HG03064 (cell line): ENCODE measurements around the gene ALDH3B1.

ENCODE experiments used
- ATAC-seq: cut with Tn5 transposase; IDR thresholded peaks from one replicate; pipeline ENCODE4 v1.9.1; 2021; ENCODE audit warnings: low read depth; ENCODE audit not compliant: unreplicated experiment

ALDH3B1 gene

DNA sequence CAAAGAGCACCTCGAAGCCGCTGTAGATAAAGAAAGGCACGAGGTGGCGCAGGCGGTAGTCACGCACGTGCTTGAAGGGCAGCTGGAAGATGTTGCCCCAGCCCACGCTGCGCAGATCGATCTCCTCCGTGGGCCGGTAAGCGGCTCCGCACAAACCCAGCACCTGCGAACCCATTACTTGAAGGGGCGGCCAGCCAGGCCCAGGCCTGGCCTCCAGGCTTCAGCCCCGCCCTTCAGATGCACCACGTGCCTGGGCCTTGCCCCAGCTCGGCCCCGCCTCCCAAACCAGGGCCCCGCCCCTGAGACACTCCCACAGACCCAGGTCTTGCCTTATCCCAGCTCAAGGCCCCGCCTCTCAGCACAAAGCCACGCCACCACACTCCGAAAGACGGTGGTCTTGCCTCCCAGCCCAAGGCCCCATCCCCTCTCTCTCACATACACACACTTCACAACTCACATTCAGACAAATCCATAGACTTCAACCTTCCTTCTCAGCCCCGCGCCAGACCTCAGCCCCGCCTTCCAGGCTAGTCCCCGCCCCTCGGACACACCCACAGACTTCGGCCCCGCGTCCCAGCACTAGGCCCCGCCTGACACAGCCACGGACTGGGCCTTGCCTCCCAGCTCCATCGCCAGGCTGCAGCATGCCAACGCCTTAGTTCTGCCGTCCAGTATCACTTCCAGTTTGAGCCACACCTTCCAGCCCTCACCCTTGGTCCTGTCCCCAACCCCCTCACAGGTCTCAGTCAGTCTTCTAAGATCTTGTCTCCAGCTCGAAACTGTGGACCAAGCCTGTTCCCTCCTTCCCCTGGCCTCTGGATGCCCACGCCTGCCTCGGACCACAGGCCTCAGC, 13.3 kb upstream of the ALDH3B1 start:
- ATAC-seq, result no peak

DNA sequence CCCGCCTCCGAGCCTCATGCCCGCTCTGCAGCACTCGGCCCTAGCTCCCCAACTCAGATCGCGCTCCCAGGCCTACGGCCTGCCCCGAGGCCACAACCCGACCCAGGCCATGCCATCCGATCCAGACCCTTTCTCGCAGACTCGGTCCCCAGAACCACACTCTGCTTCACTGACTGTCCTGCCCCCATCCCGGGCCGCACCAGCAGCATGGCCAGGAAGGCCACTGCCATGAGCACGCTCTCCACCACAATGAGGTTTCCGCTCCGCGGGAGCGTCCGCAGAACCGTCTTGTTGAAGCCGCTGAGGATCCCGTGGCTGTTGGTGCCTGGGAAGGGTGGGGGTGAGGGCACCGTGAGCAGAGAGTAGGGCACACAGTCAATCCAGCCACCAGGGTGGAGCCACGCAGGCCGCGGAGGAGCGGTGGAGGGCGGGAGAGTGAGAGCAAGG, 12.6 kb upstream of the ALDH3B1 start:
- no peak for ATAC-seq

DNA sequence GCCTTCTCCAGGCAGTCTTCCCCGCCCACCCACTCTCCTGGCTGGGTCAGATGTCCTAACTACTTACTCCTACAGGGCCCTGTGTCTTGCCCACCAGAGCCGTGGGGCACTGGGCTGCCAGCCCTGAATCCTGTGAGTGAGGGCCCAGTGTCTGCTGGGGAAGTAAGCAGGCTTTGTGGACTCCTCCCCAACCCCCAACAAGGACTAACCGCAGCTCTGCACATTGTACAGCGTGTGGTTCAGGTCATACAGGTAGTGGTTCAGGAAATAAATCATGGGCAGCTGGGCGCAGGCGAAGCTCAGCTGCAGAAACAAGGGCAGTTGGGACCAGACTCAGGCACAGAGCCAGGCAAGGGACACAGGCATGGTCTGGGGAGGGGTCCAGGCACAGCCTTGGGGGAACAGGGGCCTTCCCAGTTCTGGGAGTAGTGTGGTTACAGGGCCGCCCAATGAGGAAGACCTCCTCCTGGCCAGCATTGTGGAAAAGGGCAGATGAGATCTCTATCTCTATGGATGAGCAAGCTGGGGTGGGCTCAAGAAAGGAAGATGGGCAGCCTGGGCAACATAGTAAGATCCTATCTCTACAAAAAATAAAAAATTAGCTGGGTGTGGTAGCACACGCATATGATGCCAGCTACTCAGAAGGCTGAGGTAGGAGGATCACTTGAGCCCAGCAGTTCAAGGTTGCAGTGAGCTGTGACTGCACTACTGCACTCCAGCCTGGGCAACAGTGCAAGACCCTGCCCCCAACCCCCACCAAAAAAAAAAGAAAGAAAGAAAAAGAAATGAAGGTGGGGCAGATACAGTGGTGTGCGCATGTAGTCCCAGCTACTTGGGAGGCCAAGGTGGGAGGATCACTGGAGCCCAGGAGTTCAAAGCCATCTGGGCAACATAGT, 11.7 kb upstream of the ALDH3B1 start:
- ATAC-seq, result no peak

DNA sequence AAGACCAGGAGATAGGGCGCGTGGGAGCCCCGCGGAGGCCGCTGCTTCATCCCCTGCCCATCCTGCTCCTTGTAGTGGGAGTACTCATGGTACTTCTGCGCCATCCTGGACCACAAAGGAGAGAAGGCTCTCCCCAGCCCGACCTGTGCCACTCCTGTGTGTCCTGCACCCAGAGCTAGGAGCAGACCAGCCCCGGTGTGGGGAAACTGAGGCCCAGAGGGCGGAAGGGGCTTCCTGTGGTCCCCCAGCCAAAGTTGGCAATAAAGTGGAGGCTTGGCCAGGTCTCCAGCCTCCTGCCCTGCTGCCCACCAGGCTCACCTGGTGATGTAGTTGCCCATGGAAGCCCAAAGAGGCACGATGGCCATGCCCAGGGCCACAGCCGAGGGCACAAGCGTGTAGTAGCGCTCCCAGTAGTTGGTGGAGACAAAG, 10.9 kb upstream of the ALDH3B1 start:
- no peak for ATAC-seq

DNA sequence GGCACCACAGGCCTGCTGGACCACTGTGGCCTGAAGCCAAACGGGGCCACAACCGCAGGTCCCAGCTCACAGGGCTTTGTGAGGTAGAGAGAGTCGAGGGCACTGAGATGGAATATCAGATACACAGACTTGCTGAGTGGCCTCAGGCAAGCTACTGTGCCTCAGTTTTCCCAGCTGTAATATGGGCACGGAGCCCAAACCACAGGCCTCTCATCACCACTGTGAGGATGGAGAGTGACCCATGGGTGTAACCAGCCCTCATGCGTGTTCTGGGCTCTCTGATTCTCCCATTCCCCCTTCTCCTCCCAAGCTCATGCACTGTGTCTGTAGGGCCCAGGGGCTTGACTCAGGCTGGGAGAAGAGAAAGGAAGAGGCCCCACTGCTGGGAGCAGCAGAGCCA, 10.4 kb upstream of the ALDH3B1 start:
- no peak for ATAC-seq

DNA sequence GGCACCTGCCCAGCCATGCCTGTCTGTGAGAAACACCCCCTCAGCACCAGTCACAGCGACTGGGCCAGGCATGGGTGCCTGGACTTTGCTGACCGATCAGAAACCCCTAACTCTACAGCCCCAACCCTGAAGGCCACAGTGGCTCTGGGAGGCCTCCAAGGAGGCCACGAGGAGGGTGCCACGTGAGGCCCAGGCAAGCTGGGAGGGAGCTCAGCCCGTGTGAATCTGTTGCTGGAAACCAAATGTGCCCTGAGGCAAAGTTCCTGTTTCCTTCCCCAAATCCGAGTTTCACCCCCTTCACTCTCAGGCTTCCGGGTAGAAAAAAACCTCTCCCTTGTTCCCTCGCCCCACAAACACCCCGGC, 7.6 kb upstream of the ALDH3B1 start:
- ATAC-seq, result no peak

DNA sequence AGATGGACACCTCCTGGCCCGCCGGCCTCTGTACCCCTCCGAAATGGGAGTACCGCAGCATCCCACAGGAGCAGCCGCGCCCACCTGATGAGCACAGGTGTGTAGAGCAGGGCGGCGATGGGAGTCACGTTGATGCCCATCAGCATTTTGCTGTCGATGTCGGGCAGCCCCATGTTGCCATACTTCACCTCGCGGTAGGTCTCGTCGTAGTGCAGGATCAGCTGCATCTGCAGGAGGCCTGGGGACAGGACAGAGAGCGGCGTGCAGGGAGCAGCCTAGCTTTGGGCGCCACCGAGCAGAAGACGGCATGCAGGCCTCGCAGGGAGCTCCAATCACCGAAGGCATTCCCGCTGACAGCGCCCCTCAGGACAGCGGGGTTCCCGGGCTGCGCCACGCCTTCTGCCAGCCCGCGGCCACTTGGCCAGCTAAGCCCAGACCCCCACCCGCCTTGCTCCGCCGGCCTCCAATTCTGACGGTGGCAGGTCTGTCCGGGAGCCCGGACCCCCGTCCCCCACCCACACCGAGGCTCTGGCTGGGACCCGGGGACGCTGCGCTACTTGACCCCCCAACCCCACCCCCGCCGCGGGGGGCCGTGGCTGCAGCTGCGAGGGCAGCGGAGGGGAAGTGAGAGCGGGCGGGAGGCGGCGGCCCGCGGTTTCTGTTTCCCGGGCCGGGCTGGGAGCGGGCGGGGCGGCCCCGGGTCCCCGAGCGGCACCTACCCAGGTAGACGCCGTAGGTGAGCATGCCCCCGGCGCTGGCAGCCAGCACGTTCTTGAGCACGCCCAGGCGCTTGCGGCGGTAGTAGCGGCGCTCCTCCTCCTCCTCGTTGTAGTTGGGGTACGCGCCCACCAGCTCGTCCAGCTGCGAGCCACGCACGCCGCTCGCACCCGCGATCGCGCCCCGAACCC, 6.9 kb upstream of the ALDH3B1 start:
- peak; percentile 45 for ATAC-seq

DNA sequence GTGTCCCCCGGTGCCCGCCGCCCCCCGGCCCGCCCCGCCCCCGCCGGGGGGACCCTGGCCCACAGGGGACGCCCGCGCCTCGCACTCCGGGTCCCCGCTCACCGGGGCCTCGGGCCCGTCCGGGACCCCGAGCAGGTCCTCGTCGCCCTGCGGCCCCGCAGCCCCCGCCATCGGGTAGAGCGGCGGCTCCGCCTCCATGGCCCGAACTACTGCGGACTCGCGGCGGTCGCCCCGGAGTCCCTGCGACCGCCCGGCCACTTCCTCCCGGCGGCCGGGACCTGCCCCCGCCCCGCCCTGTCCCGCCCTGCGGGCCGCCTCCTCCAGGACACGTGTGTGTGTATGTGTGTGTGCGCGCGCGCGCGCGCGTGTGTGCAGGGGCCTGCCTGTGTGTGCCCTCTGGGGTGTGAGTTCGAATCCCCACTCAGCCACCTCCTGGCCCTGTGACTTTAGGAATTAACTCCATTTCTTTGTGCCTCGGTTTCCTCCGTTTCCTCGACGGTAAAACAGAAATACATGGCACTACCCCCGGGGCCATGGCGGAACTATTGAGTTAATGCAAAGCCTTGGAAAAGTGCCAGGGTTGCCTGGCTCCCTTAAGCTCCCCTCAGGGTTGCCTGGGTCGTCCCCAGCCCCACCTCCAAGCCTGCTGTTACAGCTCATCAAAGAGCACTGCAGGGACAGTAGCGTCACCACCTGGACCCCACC, 6.1 kb upstream of the ALDH3B1 start, which contains the start of gene UNC93B1:
UNC93B1 (minus strand) TSS at position 252 of the 705 bp plus-strand sequence; CDS start at position 198, 54 bp downstream.
- peak; percentile 57 for ATAC-seq

DNA sequence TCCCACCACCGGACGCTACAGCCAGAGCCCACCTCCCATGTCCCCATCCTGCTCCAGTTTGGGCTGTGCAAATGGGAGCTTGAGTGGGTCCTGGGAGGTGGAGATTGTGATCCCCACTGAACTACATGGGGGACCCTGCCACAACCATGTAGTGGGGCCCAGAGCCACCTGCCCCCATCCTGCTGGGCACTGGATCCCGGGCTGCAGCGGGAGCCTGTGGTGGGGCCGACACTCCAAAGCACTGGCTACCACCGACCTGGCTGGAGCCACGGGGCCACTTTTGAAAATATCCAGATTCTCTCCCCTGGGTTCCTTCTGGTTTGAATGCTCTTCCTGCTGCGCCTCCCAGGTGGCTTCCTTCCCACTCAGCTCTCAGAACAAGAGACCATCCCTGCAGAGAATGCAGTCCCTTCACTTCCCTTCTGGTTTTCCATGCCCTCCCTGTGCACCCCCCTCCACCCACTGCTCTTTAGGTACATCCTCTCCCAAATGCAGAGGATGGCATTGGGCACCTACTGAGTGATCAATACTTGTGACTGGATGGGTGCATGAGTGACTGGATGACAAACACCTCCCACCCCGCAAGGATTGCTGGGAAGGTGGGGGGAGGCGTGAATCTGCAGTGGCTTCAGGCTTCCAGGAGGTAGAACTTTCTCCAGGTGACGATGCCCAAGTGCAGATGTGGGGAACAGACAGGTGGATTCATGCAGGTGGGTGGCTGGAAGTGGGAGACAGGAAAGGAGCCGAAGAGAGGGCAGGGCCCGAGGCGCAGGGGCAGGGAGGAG, 5.4 kb upstream of the ALDH3B1 start:
- ATAC-seq, result no peak

DNA sequence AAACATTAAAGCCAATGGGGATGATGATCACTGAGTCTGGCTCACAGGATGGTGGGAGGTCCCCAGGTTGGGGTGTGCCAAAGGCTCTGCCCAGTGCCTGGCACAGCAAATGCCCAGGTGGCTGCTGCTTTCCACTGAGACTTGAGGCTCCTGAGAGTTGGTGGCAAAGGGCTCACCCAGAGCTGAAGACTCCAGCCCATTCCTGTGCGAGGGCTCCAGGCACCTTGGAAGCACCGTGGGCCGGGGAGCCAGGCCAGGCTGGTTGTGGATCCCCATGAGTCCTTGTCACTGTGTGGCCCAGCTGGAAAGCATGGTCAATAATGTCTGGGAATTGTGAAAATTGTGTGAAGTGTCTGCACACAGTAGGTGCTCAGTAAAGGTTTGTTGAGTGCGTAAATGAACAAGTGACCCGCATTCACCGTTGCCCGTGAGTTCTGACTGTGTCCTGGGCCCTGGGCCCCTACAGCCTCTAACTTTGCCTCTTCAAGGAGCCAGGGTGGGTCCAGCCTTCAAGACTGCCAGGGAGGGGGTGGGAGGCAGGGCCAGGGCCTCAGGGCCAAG, 3.4 kb upstream of the ALDH3B1 start:
- ATAC-seq, result no peak

DNA sequence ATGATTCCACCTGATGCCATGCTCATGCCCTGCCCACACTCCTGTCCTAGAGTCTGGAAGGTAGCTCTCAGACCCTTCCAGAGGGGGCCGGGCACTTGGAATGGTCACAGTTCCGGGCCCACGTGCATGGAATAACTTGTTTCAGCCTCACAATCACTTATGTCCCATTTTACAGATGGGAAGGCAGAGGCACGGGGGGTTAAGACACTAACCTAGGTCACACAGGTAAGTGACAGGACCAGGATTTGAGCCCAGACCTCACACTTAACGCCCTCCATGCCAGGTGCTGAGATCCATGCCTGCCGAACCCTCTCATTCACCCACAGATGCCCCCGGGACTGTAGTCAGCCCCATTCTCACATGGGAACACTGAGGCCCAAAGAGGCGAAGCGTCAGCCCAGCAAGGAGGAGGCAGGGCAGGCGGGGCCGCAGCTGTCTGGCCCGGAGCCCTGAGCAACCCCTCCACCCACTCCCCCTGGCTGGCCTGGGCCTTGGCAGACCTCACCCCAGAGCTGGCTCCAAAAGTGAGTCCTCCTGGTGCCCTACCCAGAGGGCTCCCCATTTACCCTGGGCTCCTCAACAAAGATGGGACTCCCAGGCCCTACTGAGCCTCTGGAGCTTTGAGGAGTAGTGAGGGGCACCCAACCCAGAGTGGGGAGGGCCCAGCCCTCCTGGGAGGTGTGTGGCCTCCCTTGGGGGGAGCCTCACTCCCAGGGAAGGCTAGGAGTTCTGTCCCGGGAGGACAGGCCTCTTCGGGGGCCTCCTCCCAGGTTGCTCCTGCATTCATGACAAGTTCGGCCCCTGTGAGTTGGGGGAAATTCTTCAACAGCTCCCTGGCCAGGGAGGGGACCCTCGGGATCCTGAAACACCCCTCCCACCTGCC, 2.4 kb upstream of the ALDH3B1 start:
- no peak for ATAC-seq

DNA sequence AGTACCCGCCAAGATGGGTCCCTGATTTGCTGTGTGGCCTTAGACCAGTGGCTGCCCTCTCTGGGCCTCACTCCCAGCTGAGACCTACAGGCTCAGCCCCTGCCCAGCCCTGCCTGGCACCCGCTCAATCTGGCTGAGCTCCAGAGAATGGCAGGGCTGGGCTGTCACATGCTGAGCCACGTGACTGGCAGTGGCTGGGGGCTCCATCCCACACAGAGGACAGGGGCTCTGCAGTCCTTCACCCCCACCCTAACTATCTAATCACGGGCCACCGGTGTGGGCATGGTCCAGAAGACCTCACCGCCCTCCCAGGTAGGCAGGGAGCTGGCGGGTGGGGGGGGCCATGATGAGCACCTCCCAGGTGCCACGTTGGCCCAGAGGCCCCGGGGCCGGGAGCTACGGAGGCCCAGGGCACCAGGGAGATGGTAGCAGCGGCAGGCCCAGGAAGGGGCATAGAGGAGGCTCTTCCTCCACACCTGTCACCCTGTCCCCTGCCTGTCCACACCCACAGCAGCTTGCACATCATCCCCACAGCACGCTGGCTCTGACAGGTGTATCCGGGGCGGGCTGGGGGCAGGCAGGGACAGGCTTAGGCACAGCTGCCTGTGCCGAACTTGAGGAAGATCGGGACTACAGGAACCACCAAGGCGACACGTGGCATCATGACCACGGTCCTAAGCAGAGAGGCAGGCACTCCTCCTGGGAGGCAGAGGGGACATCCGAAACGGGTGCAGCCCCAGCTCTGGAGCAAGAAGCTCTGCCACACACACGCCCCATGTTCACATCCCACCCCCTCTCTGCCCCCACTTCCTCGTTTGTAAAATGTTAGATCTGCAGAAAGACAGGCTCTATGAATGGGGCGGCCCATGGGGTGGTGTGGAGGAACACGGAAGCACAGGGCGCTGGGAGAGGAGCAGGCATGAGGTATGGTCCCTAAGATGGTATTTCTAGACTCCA, 1.5 kb upstream of the ALDH3B1 start:
- no peak for ATAC-seq

DNA sequence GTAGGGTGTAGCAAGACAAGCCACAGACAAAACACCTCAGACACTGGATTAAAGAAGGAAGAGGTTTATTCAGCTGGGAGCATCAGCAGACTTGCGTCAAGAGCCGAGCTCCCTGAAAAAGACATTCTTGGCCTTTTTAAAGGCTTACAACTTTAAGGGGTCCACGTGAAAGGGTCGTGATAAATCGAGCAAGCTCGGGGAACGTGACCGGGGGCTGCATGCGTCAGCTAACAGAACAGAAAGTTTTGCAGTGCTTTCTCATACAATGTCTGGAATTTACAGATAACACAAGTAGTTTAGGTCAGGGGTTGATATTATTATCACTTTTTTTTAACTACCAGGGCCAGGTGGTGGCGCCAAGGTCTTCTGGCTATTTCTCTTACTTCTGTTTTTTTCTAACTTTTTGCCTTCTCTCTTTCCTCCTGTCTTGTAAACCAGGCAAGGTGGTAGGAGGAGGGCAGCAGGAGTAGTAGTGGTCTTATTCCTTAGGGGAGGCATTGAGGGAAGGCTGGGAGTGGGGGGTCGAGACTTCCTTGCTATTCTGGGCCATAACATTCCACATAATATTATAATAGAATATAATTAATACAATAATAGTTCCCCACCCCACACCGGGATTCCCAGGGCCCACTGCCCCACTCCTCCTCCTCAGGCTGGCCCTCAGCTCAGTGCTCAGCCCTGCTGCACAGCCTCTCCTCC, 587 bp upstream of the ALDH3B1 start:
- ATAC-seq, result no peak

DNA sequence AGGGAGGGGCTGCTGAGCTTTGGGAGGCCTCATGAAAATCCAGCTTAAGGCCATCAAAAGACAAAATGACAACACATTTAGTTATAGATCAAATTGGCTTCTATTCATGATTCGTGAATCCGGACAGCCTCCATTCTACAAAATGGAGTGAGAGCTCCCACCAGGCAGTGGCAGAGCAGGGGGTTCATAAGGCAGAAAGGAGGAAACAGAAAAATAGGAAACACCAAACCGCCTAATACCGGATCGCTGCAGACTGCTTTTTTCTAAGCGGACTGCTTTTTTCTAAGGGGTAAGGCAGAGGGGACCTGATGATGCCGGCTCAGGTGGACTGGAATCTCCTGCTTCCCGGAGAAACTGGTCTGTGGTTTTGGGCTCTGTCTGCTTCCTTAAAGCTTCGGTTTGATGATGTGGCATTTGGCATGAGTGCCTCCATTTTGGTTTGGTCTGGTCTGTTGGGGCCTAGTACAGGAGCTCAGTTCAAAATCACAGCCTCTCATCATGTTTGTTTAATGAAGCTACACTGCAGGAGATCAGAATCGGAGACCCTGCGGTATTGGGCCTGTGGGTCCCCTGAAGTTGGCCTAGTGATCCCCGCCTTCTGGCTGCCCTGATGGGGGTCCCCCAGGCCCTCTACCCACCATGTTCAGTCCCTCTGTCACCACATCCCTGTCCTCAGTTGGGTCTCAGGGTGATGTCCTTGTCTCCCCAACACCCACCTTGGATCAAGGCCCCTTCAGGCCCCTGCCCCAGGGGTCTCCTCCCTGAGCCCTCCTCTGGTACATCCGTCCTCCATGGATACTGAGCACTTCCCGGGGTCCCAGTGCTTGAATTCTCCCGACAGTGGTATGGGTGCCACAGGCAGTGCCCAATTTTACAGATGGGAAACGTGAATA, 1.2 kb downstream of the ALDH3B1 start:
- no peak for ATAC-seq
